OCI-LY1 (cell line): ENCODE results near the gene DHCR7.

Experiments used
- H2AFZ ChIP-seq: fragments of 200-600 bp; sonication (generic), shearing (Covaris generic); 2 replicates; pipeline ENCODE4 v1.6.0; 2014; ENCODE audit warnings: antibody characterized with exemption, mild to moderate bottlenecking, low read length
- H3F3A ChIP-seq: fragments of 200-600 bp; sonication (generic), shearing (Covaris generic); 2 replicates; pipeline ENCODE4 v1.6.0; 2014; ENCODE audit warnings: mild to moderate bottlenecking, antibody characterized with exemption, low read length, moderate library complexity; ENCODE audit not compliant: insufficient read depth
- H3K27ac ChIP-seq: fragments of 200-600 bp; sonication (generic); 2 replicates; pipeline ENCODE4 v1.5.1; 2014; ENCODE audit warnings: low read length, mixed run types, mild to moderate bottlenecking, low read depth; ENCODE audit not compliant: poor library complexity, severe bottlenecking
- H3K27me3 ChIP-seq: fragments of 200-600 bp; sonication (generic); 2 replicates; pipeline ENCODE4 v1.6.0; 2014; ENCODE audit warnings: antibody characterized with exemption, mild to moderate bottlenecking, low read length, moderate library complexity; ENCODE audit not compliant: insufficient read depth
- H3K36me3 ChIP-seq: fragments of 200-600 bp; sonication (generic); 2 replicates; pipeline ENCODE4 v1.6.1; 2014; ENCODE audit warnings: mild to moderate bottlenecking, antibody characterized with exemption, low read length, moderate library complexity, mixed read lengths; ENCODE audit not compliant: insufficient read depth
- H3K4me1 ChIP-seq: fragments of 200-600 bp; sonication (generic); 2 replicates; pipeline ENCODE4 v1.5.1; 2014; ENCODE audit warnings: mild to moderate bottlenecking, low read length, moderate library complexity; ENCODE audit not compliant: insufficient read depth, severe bottlenecking
- H3K4me2 ChIP-seq: fragments of 200-600 bp; sonication (generic), shearing (Covaris generic); 2 replicates; pipeline ENCODE4 v1.6.1; 2014; ENCODE audit warnings: low read length
- H3K4me3 ChIP-seq: fragments of 200-600 bp; sonication (generic); 2 replicates; pipeline ENCODE4 v1.5.1; 2014; ENCODE audit warnings: low read length, low read depth, mild to moderate bottlenecking, mixed read lengths; ENCODE audit not compliant: poor library complexity, severe bottlenecking
- H3K79me2 ChIP-seq: fragments of 200-600 bp; shearing (Covaris generic); 2 replicates; pipeline ENCODE4 v1.6.1; 2016; ENCODE audit warnings: mixed run types, low read length, mixed read lengths; ENCODE audit not compliant: insufficient read depth
- H3K9ac ChIP-seq: fragments of 200-600 bp; sonication (generic), shearing (Covaris generic); 2 replicates; pipeline ENCODE4 v1.6.1; 2014; ENCODE audit warnings: mild to moderate bottlenecking, low read length, mixed read lengths
- H3K9me2 ChIP-seq: fragments of 200-600 bp; sonication (generic), shearing (Covaris generic); 2 replicates; pipeline ENCODE4 v1.6.1; 2014; ENCODE audit warnings: low read depth, mild to moderate bottlenecking, low read length, mixed read lengths
- H3K9me3 ChIP-seq: fragments of 200-600 bp; shearing (Covaris generic); 2 replicates; pipeline ENCODE4 v1.6.1; 2014; ENCODE audit warnings: low read length, mixed read lengths
- H4K20me1 ChIP-seq: fragments of 200-600 bp; sonication (generic), shearing (Covaris generic); 2 replicates; pipeline ENCODE4 v1.6.0; 2016; ENCODE audit warnings: mild to moderate bottlenecking, low read length; ENCODE audit not compliant: insufficient read depth
- EZH2 ChIP-seq: fragments of 200-600 bp; sonication (generic), shearing (Covaris generic); IDR thresholded peaks from 2 replicates; pipeline ENCODE4 v1.8.0; 2017; ENCODE audit warnings: borderline replicate concordance, mixed run types, mild to moderate bottlenecking, antibody characterized with exemption, low read length, moderate library complexity, mixed read lengths
- TF ChIP-seq, protein P1 (sequence below): fragments of 200-600 bp; sonication (generic), shearing (Covaris generic); IDR thresholded peaks from 2 replicates; pipeline ENCODE4 v1.5.1; 2017; ENCODE audit warnings: mild to moderate bottlenecking, antibody characterized with exemption, low read length, moderate library complexity, mixed read lengths

DHCR7 gene

DNA sequence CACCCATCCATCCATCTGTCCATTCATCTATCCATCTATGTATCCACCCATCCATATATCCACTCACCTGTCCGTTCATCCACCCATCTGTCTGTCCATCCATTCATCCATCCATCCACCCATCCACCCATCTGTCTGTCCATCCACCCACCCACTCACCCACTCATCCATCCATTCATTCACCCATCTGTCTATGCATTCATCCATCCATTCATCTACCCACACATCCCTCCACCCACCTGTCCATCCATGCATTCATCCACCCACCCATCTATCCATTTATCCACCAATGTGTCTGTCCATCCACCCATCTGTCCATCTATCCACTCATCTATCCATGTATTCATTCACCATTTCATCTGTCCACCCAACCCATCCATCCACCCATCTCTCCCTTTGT lies 38.1 kb upstream of the DHCR7 start:
- Histone ChIP-seq H3K36me3 (peaks cover 48% of the 10 kb centered on the region), H3K9me3 (no peaks in the 10 kb centered on the region), H3K9me2 (no peaks in the 10 kb centered on the region), H3F3A (no peaks in the 10 kb centered on the region), H3K27ac (no peak overlapping the region), H2AFZ (no peak overlapping the region), H3K79me2 (no peaks in the 10 kb centered on the region), H3K27me3 (no peaks in the 10 kb centered on the region), H3K9ac (no peak overlapping the region), H3K4me2 (no peak overlapping the region), H3K4me1 (no peaks in the 10 kb centered on the region), H3K4me3 (no peak overlapping the region), H4K20me1 (no peaks in the 10 kb centered on the region)
- TF ChIP-seq EZH2 = no peak
- TF ChIP-seq, protein P1, sequence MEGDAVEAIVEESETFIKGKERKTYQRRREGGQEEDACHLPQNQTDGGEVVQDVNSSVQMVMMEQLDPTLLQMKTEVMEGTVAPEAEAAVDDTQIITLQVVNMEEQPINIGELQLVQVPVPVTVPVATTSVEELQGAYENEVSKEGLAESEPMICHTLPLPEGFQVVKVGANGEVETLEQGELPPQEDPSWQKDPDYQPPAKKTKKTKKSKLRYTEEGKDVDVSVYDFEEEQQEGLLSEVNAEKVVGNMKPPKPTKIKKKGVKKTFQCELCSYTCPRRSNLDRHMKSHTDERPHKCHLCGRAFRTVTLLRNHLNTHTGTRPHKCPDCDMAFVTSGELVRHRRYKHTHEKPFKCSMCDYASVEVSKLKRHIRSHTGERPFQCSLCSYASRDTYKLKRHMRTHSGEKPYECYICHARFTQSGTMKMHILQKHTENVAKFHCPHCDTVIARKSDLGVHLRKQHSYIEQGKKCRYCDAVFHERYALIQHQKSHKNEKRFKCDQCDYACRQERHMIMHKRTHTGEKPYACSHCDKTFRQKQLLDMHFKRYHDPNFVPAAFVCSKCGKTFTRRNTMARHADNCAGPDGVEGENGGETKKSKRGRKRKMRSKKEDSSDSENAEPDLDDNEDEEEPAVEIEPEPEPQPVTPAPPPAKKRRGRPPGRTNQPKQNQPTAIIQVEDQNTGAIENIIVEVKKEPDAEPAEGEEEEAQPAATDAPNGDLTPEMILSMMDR = no peak

DNA sequence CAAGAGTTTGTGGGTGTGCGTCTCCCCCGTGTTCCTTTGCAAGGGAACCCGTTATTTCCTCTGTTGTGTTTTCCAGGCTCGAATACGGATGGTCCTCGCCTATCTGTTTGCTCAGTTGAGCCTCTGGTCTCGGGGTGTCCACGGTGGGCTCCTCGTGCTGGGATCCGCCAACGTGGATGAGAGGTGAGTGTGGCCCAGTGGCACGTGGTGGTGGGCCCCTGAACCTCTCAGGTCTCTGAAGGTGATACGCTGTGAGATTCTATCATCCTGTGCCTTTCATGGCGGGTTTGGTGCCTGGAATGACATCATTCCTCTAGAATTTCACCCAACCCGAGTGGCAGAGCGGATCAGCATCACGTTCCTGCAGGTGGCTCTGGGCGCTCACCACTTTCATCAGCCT lies 37.3 kb upstream of the DHCR7 start:
- Histone ChIP-seq H3K27ac (no peak overlapping the region), H3K4me2 (no peak overlapping the region), H3K36me3 (peaks cover 39% of the 10 kb centered on the region), H4K20me1 (no peaks in the 10 kb centered on the region), H3K27me3 (no peaks in the 10 kb centered on the region), H3K79me2 (no peaks in the 10 kb centered on the region), H3K4me1 (no peaks in the 10 kb centered on the region), H3K9me2 (no peaks in the 10 kb centered on the region), H3K9me3 (no peaks in the 10 kb centered on the region), H3K9ac (no peak overlapping the region), H3K4me3 (no peak overlapping the region), H2AFZ (no peak overlapping the region), H3F3A (no peaks in the 10 kb centered on the region)
- TF ChIP-seq, protein P1 = no peak
- no peak for TF ChIP-seq EZH2

DNA sequence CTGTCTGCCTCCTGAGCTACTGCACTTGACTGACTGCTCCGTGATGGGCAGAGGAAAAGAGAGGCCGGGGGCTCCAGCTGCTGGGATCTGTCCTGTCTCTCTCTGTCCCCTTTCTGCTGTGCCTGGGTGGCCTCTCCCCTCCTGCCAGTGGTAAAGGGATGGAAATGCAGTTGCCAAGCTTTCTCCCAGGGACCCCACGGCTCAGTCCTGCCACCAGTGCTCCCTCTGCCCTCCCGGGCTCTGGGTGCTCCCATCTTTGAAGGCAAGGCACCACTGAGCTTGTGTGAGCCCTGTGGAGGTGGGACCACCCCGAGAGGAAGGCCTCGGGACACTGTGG lies 36.8 kb upstream of the DHCR7 start:
- H3K4me1 ChIP-seq = no peaks in the 10 kb centered on the region
- TF ChIP-seq EZH2 = no peak
- TF ChIP-seq, protein P1 = no peak
- H3K36me3 ChIP-seq = peaks cover 40% of the 10 kb centered on the region

More for the DNA sequence above, 36.8 kb upstream of the DHCR7 start:
- Histone ChIP-seq H3F3A (no peaks in the 10 kb centered on the region), H2AFZ (no peak overlapping the region), H3K79me2 (no peaks in the 10 kb centered on the region), H3K9ac (no peak overlapping the region), H3K27me3 (no peaks in the 10 kb centered on the region), H3K4me3 (no peak overlapping the region), H3K9me3 (no peaks in the 10 kb centered on the region), H4K20me1 (no peaks in the 10 kb centered on the region), H3K4me2 (no peak overlapping the region), H3K9me2 (no peaks in the 10 kb centered on the region), H3K27ac (no peak overlapping the region)
